ENCODE results near the gene GALNT9.

GRCh38 chr12:132209619-132210222, 119.7 kb downstream of the GALNT9 start:
- TF ChIP-seq EP300 (IDR thresholded peaks at IDR 0.05), result no peak
- TF ChIP-seq, protein P1, sequence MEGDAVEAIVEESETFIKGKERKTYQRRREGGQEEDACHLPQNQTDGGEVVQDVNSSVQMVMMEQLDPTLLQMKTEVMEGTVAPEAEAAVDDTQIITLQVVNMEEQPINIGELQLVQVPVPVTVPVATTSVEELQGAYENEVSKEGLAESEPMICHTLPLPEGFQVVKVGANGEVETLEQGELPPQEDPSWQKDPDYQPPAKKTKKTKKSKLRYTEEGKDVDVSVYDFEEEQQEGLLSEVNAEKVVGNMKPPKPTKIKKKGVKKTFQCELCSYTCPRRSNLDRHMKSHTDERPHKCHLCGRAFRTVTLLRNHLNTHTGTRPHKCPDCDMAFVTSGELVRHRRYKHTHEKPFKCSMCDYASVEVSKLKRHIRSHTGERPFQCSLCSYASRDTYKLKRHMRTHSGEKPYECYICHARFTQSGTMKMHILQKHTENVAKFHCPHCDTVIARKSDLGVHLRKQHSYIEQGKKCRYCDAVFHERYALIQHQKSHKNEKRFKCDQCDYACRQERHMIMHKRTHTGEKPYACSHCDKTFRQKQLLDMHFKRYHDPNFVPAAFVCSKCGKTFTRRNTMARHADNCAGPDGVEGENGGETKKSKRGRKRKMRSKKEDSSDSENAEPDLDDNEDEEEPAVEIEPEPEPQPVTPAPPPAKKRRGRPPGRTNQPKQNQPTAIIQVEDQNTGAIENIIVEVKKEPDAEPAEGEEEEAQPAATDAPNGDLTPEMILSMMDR (IDR thresholded peaks at IDR 0.05), result no peak
- no peak for TF ChIP-seq POLR2AphosphoS5 (IDR thresholded peaks at IDR 0.05)

All from sigmoid colon (tissue), 4 donors.